GM12872 (cell line): ENCODE data around the gene NR2C1.

Experiments used
- CTCF ChIP-seq: IDR thresholded peaks from 3 replicates; pipeline ENCODE4 v1.5.1; 2011; ENCODE audit warnings: low read depth, mild to moderate bottlenecking, low read length, moderate library complexity; ENCODE audit not compliant: insufficient read depth

Gene NR2C1

DNA sequence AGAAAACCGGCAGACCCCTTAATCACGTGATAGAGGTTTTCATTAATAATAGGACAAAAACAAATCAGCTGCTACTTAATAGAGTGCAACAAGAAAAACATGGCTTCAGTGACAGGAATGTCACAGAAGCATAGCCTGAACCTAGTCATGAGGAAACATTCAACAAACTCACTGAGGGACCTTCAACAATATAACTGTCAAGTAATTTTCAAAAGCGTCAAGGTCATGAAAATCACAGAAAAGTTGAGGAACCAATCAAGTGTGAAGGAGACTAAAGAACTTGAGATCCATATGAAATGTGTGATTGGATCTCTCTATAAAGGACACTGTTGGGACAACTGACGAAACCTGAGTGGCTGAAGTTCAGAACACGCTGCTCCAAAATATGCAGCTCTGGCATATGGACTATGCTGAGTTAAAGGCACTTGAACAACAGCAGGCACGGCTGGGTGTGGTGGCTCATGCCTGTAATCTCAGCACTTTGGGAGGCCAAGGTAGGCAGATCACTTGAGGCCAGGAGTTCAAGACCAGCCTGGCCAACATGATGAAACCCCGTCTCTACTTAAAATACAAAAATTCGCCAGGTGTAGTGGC is 86.2 kb downstream of the NR2C1 start:
- no peak for TF ChIP-seq CTCF

GRCh38 chr12:94983321-94983720 is 90.1 kb downstream of the NR2C1 start:
- TF ChIP-seq CTCF = no peak

GRCh38 chr12:94982456-94982855 is 91.0 kb downstream of the NR2C1 start:
- TF ChIP-seq CTCF = no peak

DNA sequence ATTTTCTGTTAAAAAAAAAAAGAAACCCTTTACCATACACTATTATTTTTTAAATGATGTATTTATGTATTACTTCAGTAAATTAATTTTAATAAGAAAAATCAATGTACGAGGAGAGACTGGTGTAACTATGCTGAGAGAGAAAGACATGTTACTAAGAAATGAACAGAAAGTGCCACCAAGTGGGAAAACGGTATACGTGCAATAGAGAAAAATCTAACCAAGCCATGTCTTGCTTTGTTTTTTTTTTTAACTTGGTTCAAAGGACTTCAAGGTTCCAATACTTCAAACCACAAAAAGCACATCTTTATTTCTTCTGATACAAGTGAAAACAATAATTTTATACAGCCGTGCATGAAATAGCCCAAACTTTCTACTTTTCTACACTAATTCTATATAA is 92.8 kb downstream of the NR2C1 start:
- TF ChIP-seq CTCF = peak; percentile 21; the same call in 1 of the 3 replicates

DNA sequence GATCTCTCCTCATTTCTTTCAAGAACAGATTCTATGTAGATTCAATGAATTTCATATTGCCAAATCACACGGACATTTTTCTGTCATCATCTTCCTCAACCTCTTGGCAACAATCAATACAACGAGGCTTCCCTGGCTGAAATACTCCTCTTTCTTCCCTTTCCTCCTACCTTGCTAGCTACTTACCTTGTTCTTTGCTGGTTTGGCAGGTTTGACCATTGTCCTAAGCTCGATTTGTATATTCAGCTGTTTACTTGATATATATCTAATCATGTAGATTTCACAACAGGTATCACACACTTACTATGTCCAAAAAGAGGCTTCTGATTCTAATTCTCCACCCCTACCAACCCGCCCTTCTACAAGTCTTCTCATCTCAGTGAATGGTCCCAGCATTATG is 93.5 kb downstream of the NR2C1 start:
- TF ChIP-seq CTCF = no peak

DNA sequence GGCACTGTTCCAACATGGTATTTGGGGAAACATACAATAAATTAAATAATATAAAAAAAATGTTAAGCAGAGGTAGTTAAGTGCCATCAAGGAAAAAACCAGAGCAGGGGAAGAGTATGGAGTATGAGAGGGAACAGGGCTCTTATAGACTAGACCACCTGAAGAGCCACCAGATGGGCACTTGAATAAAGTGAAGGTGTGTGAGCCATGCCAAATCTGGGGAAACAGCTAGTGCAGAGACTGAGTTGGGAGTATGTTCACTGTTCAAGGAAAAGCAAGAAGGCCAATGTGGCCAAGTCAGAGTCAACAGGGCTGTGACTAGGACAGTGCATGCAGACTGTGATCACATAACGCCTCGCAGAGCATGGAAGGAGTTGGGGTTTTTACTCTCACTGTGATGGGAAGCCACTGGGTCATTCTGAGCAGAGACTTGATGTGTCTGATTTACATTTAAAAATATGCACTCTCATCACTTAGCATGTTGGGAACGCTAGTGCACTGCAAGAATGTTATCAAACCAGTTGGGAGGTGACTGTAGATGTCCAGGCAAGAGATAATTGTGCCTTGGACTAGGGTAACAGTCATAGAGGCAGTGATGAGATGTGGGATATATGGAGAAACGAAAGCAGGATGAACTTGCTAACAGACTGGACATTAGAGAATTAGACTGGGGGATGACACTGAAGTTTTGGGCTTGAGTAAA is 95.5 kb downstream of the NR2C1 start:
- no peak for TF ChIP-seq CTCF

GRCh38 chr12:94973221-94973620 is 100.2 kb downstream of the NR2C1 start:
- no peak for TF ChIP-seq CTCF

DNA sequence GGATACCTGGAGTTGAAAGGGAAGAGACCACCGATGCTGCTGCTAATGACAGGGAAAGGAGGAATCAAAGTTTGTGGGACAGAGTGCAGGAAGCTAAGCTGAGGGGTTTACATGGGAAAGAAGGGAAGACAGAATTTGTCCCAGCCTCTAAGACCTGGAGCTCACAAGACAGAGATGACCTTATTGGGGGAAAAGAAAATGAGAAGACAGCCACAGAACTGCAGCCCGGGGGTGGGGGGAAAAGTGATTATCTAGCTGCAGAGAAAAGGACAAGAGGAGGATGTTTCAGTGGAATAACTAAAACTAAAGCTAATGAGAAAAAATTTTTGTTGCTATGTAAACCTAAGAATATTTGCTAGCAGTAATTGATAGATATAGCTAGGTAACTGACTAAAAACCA is 100.6 kb downstream of the NR2C1 start:
- TF ChIP-seq CTCF = no peak
